Ectodermal cell (in vitro differentiated cells): Measurements from ENCODE around the gene FAM83E.
A peak's percentile ranks its signal among the peaks of the same experiment; 100 is the strongest.

ENCODE experiments used
- H3K27ac ChIP-seq: 2 replicates; pipeline ENCODE4 v1.7.0; 2013; ENCODE audit warnings: mild to moderate bottlenecking, low read depth, low read length; ENCODE audit not compliant: insufficient read depth, poor library complexity, severe bottlenecking
- H3K27me3 ChIP-seq: 2 replicates; pipeline ENCODE4 v1.7.0; 2013; ENCODE audit warnings: mild to moderate bottlenecking, low read length; ENCODE audit not compliant: insufficient read depth, control insufficient read depth, poor library complexity, severe bottlenecking
- H3K36me3 ChIP-seq: one replicate; pipeline ENCODE4 v1.7.0; 2013; ENCODE audit warnings: low read length; ENCODE audit not compliant: control insufficient read depth, insufficient read depth
- H3K4me1 ChIP-seq: one replicate; pipeline ENCODE4 v1.7.0; 2013; ENCODE audit warnings: low read length; ENCODE audit not compliant: control insufficient read depth, insufficient read depth
- H3K4me3 ChIP-seq: 2 replicates; pipeline ENCODE4 v1.7.0; 2013; ENCODE audit warnings: low read depth, low read length, control low read depth; ENCODE audit not compliant: insufficient read depth
- H3K9me3 ChIP-seq: 2 replicates; pipeline ENCODE4 v1.7.0; 2013; ENCODE audit warnings: mild to moderate bottlenecking, low read length, moderate library complexity; ENCODE audit not compliant: control insufficient read depth
- WGBS, 2 experiments: methylation state at CpG; one replicate each; pipeline ENCODE4 v1.1.7; 2013; ENCODE audit warnings: missing lambda C conversion rate in 2 of 2; 5-methylcytosine and 5-hydroxymethylcytosine counted together

Gene FAM83E

GRCh38 chr19:48629297-48629598, 14.4 kb upstream of the FAM83E start:
- no peaks in the 10 kb centered on the region for H3K27me3 ChIP-seq
- H3K4me1 ChIP-seq: peaks cover 24% of the 10 kb centered on the region
- 94 to 95% methylated on average over 22 of the region's 22 CpGs for WGBS, 2 experiments
- H3K36me3 ChIP-seq: no peaks in the 10 kb centered on the region
- H3K27ac ChIP-seq: no peak overlapping the region
- H3K4me3 ChIP-seq: no peak overlapping the region
- no peaks in the 10 kb centered on the region for H3K9me3 ChIP-seq

- Histone ChIP-seq H3K27ac (no peak overlapping the region), H3K4me3 (no peak overlapping the region), H3K36me3 (no peaks in the 10 kb centered on the region), H3K9me3 (no peaks in the 10 kb centered on the region), H3K4me1 (peaks cover 24% of the 10 kb centered on the region), H3K27me3 (no peaks in the 10 kb centered on the region)
- 94% methylated on average over 34 of the region's 34 CpGs for WGBS, 2 experiments
These were observed 13.8 kb upstream of the FAM83E start for GRCh38 chr19:48628486-48629296.

- Histone ChIP-seq H3K36me3 (no peaks in the 10 kb centered on the region), H3K4me3 (no peak overlapping the region), H3K27ac (no peak overlapping the region), H3K4me1 (peaks cover 28% of the 10 kb centered on the region), H3K9me3 (no peaks in the 10 kb centered on the region), H3K27me3 (no peaks in the 10 kb centered on the region)
- WGBS, 2 experiments: 91 to 93% methylated on average over 17 of the region's 17 CpGs
These were observed 13.0 kb upstream of the FAM83E start for GRCh38 chr19:48627865-48628314.

- WGBS, 2 experiments: 88 to 89% methylated on average over 6 of the region's 6 CpGs
These were observed 12.5 kb upstream of the FAM83E start for GRCh38 chr19:48627201-48627864.

GRCh38 chr19:48625891-48626327, 11.0 kb upstream of the FAM83E start:
- H3K4me1 ChIP-seq: peaks cover 26% of the 10 kb centered on the region
- no peak overlapping the region for H3K27ac ChIP-seq
- H3K4me3 ChIP-seq: no peak overlapping the region
- no peaks in the 10 kb centered on the region for H3K27me3 ChIP-seq
- no peaks in the 10 kb centered on the region for H3K9me3 ChIP-seq
- no peaks in the 10 kb centered on the region for H3K36me3 ChIP-seq
- 93 to 95% methylated on average over 30 of the region's 30 CpGs for WGBS, 2 experiments

More at GRCh38 chr19:48627201-48627864, 12.5 kb upstream of the FAM83E start:
- H3K9me3 ChIP-seq: no peaks in the 10 kb centered on the region
- H3K36me3 ChIP-seq: no peaks in the 10 kb centered on the region
- no peak overlapping the region for H3K4me3 ChIP-seq
- no peaks in the 10 kb centered on the region for H3K27me3 ChIP-seq
- H3K27ac ChIP-seq: no peak overlapping the region
- H3K4me1 ChIP-seq: peaks cover 28% of the 10 kb centered on the region

- Histone ChIP-seq H3K9me3 (no peaks in the 10 kb centered on the region), H3K27me3 (no peaks in the 10 kb centered on the region), H3K4me3 (peak overlapping the region; percentile 48), H3K4me1 (peaks cover 21% of the 10 kb centered on the region), H3K36me3 (no peaks in the 10 kb centered on the region), H3K27ac (peak overlapping the region; percentile 13)
- 46 to 53% methylated on average over 22 to 23 of the region's 24 CpGs for WGBS, 2 experiments
These were observed 10.2 kb upstream of the FAM83E start for GRCh38 chr19:48624791-48625723.

GRCh38 chr19:48624067-48624594, 9.3 kb upstream of the FAM83E start:
- Histone ChIP-seq H3K9me3 (no peaks in the 10 kb centered on the region), H3K4me3 (peak overlapping the region; percentile 48), H3K36me3 (no peaks in the 10 kb centered on the region), H3K4me1 (peaks cover 16% of the 10 kb centered on the region), H3K27me3 (no peaks in the 10 kb centered on the region), H3K27ac (peak overlapping the region; percentile 96)
- 0% methylated on average over 40 of the region's 40 CpGs for WGBS, 2 experiments

- Histone ChIP-seq H3K9me3 (no peaks in the 10 kb centered on the region), H3K4me3 (peak overlapping the region; percentile 28), H3K27me3 (no peaks in the 10 kb centered on the region), H3K36me3 (no peaks in the 10 kb centered on the region), H3K4me1 (peaks cover 16% of the 10 kb centered on the region), H3K27ac (peak overlapping the region; percentile 96)
- 32 to 37% methylated on average over 8 of the region's 8 CpGs for WGBS, 2 experiments
These were observed 8.7 kb upstream of the FAM83E start for GRCh38 chr19:48623556-48624066.

- peak overlapping the region; percentile 95 for H3K27ac ChIP-seq
- peaks cover 38% of the 10 kb centered on the region for H3K4me1 ChIP-seq
- no peaks in the 10 kb centered on the region for H3K9me3 ChIP-seq
- H3K4me3 ChIP-seq: peak overlapping the region; percentile 98
- peaks cover 7% of the 10 kb centered on the region for H3K36me3 ChIP-seq
- no peaks in the 10 kb centered on the region for H3K27me3 ChIP-seq
- 39 to 45% methylated on average over 5 to 6 of the region's 6 CpGs for WGBS, 2 experiments
These were observed 5.1 kb upstream of the FAM83E start for GRCh38 chr19:48619692-48620585.
